KMS-11 (cell line): ENCODE measurements around the gene WNT3.

Experiments used
- H2AFZ ChIP-seq: fragments of 200-600 bp; sonication (generic); 2 replicates; pipeline ENCODE4 v1.6.1; 2016; ENCODE audit warnings: antibody characterized with exemption, mixed run types, low read depth
- H3K27ac ChIP-seq: fragments of 200-600 bp; sonication (generic); 2 replicates; pipeline ENCODE4 v1.6.1; 2016; ENCODE audit warnings: mild to moderate bottlenecking, mixed run types
- H3K27me3 ChIP-seq: fragments of 200-600 bp; sonication (generic); 2 replicates; pipeline ENCODE4 v1.6.1; 2017; ENCODE audit warnings: mild to moderate bottlenecking, low read depth, mixed run types, moderate library complexity; ENCODE audit not compliant: insufficient read depth
- H3K36me3 ChIP-seq: fragments of 200-600 bp; sonication (generic); 2 replicates; pipeline ENCODE4 v1.6.1; 2017; ENCODE audit warnings: mild to moderate bottlenecking, mixed run types; ENCODE audit not compliant: insufficient read depth
- H3K4me1 ChIP-seq: fragments of 200-600 bp; sonication (generic); 2 replicates; pipeline ENCODE4 v1.6.1; 2016; ENCODE audit warnings: mild to moderate bottlenecking, low read depth, mixed run types; ENCODE audit not compliant: poor library complexity, severe bottlenecking
- H3K4me2 ChIP-seq: fragments of 200-600 bp; sonication (generic); 2 replicates; pipeline ENCODE4 v1.7.0; 2016; ENCODE audit warnings: mild to moderate bottlenecking, mixed run types
- H3K4me3 ChIP-seq: fragments of 200-600 bp; sonication (generic); IDR thresholded peaks from 2 replicates; pipeline ENCODE4 v1.6.1; 2017; ENCODE audit warnings: low read depth, low read length, mixed read lengths; ENCODE audit not compliant: insufficient read depth
- H3K79me2 ChIP-seq: fragments of 200-600 bp; sonication (generic); 2 replicates; pipeline ENCODE4 v1.6.1; 2016; ENCODE audit warnings: low read depth, mixed run types; ENCODE audit not compliant: insufficient read depth
- H3K9ac ChIP-seq: fragments of 200-600 bp; sonication (generic); 2 replicates; pipeline ENCODE4 v1.6.1; 2016; ENCODE audit warnings: mild to moderate bottlenecking, mixed run types
- H4K20me1 ChIP-seq: fragments of 200-600 bp; sonication (generic); 2 replicates; pipeline ENCODE4 v1.6.1; 2016; ENCODE audit warnings: mild to moderate bottlenecking, mixed run types; ENCODE audit not compliant: insufficient read depth
- TF ChIP-seq, protein P1 (sequence below): fragments of 200-600 bp; sonication (generic); conservative IDR thresholded peaks from 2 replicates; pipeline ENCODE4 v1.6.1; 2017; ENCODE audit warnings: low read depth, mild to moderate bottlenecking, antibody characterized with exemption, low read length, moderate library complexity, mixed read lengths

Gene WNT3

DNA sequence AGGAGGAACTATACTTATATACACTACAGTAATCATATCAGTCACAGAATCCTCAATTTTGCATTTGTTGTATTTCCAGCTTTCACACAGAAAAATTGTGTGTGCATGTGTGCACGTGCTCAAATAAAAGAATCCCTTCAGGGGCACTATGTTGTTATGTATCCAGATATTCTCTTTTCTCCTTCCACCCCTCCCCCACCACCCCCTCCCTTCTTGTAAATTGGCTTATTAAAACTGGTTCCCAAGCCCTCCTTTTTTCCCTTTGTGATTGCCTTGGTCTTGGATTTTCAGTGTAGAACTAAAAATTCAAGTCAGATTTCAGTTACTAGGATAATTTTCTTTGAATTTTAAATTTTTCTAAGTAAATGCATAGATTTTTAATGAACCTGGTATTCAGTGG is 86.3 kb downstream of the WNT3 start:
- no peak overlapping the region for H3K4me3 ChIP-seq
- no peak overlapping the region for H2AFZ ChIP-seq
- H3K27ac ChIP-seq, result no peak overlapping the region
- H3K9ac ChIP-seq, result no peak overlapping the region
- no peaks in the 10 kb centered on the region for H3K79me2 ChIP-seq
- no peaks in the 10 kb centered on the region for H3K36me3 ChIP-seq
- no peaks in the 10 kb centered on the region for H3K4me1 ChIP-seq
- no peaks in the 10 kb centered on the region for H4K20me1 ChIP-seq
- TF ChIP-seq, protein P1, sequence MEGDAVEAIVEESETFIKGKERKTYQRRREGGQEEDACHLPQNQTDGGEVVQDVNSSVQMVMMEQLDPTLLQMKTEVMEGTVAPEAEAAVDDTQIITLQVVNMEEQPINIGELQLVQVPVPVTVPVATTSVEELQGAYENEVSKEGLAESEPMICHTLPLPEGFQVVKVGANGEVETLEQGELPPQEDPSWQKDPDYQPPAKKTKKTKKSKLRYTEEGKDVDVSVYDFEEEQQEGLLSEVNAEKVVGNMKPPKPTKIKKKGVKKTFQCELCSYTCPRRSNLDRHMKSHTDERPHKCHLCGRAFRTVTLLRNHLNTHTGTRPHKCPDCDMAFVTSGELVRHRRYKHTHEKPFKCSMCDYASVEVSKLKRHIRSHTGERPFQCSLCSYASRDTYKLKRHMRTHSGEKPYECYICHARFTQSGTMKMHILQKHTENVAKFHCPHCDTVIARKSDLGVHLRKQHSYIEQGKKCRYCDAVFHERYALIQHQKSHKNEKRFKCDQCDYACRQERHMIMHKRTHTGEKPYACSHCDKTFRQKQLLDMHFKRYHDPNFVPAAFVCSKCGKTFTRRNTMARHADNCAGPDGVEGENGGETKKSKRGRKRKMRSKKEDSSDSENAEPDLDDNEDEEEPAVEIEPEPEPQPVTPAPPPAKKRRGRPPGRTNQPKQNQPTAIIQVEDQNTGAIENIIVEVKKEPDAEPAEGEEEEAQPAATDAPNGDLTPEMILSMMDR, result no peak
- no peak overlapping the region for H3K4me2 ChIP-seq
- H3K27me3 ChIP-seq, result no peaks in the 10 kb centered on the region

DNA sequence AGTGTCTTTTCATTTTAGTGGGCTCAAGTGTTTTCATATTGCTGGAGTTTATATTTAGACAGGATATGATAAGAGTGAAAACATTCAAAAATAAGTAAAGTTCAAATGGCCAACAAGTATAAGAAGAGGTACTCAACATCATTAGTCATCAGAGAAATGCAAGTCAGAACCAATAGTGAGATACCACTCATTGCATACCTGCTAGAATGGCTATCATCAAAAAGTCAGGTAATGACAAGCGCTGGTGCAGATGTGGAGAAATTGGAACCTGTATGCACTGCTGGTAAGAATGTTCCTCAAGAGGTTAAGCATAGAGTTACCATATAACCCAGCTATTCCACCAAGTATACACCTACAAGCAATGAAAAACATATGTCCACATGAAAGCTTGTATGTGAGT is 87.8 kb downstream of the WNT3 start:
- Histone ChIP-seq H3K27ac (no peak overlapping the region), H3K79me2 (no peaks in the 10 kb centered on the region), H4K20me1 (no peaks in the 10 kb centered on the region), H3K27me3 (no peaks in the 10 kb centered on the region), H2AFZ (no peak overlapping the region), H3K9ac (no peak overlapping the region), H3K4me3 (no peak overlapping the region), H3K4me2 (no peak overlapping the region), H3K4me1 (no peaks in the 10 kb centered on the region), H3K36me3 (no peaks in the 10 kb centered on the region)
- TF ChIP-seq, protein P1, result no peak

DNA sequence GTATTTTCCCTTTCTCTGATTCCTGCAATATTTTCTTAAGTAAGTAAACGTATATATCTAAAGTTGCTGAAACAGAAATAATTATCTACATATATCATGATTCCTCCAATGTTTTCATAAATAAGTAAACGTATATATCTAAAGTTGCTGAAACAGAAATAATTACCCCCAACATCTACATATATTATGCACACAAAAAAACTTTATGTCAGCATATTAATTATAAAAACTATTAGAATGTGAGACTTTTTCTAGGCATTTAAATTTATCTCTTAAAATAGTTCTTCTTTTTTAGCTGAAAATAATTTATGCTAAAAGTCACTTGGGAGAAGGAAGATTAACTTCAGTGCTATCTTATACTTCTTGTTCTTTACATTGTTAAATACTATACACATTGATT is 88.5 kb downstream of the WNT3 start:
- no peaks in the 10 kb centered on the region for H3K79me2 ChIP-seq
- no peaks in the 10 kb centered on the region for H3K4me1 ChIP-seq
- H3K4me3 ChIP-seq, result no peak overlapping the region
- no peak overlapping the region for H3K4me2 ChIP-seq
- no peaks in the 10 kb centered on the region for H3K27me3 ChIP-seq
- H4K20me1 ChIP-seq, result no peaks in the 10 kb centered on the region
- TF ChIP-seq, protein P1, result no peak
- H3K9ac ChIP-seq, result no peak overlapping the region
- H3K36me3 ChIP-seq, result no peaks in the 10 kb centered on the region
- no peak overlapping the region for H2AFZ ChIP-seq
- H3K27ac ChIP-seq, result no peak overlapping the region

DNA sequence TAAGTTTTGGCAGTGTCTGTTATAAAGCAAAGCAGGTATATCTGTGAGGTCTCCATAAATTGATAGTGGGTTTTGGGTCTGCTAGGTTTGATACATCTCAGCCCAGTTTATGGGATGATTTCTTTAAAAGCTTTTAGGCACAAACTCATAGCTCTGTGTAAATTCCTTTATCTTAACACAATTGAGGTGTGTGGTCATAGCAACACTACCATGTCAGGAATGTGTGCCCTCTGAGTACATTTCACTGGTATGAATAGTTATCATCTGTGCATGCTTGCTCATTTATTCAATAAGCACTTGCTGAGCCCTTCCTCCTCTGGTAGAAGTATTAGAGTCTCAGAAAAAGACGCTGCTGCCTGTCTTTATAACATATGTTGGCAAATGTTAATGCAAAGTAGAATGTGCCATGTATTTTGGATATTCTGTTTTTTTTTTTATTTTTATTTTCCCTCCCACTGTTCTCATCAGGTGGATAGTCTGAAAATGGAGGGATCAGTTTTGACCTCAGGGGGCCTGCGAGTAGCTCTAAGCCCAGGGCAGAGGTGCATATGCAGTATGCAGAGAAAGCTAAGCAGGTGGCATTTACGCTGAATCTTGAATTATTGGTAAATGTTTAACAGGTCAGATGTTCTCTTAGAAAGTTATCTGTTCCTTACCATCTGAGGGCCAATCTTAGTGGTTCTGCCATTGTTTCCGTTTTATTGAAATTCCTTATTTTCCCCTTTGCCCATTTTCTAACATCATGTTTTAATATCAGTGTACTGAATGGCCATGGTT is 90.7 kb downstream of the WNT3 start:
- no peak overlapping the region for H3K4me3 ChIP-seq
- no peaks in the 10 kb centered on the region for H3K79me2 ChIP-seq
- H3K27ac ChIP-seq, result no peak overlapping the region
- H3K9ac ChIP-seq, result no peak overlapping the region
- no peak overlapping the region for H3K4me2 ChIP-seq
- no peaks in the 10 kb centered on the region for H3K4me1 ChIP-seq
- H2AFZ ChIP-seq, result no peak overlapping the region
- no peaks in the 10 kb centered on the region for H4K20me1 ChIP-seq
- no peaks in the 10 kb centered on the region for H3K36me3 ChIP-seq
- TF ChIP-seq, protein P1, result no peak
- no peaks in the 10 kb centered on the region for H3K27me3 ChIP-seq
